Effector memory CD8-positive, alpha-beta T cell (primary cell): ENCODE results near the gene PRSS50.

Experiments
- ATAC-seq: fragments of 150-1000 bp; cut with Tn5 transposase; replicated peaks from 2 replicates; pipeline ENCODE4 v1.10.0; 2021; ENCODE audit warnings: mild to moderate bottlenecking, moderate library complexity
- DNase-seq, 3 experiments: peaks; one replicate each; pipeline ENCODE4 v3.0.0; 2021
- H3K27ac Mint-ChIP-seq, 2 donors: one replicate each; pipeline ENCODE4 v1.8.0; 2022; ENCODE audit warnings: mild to moderate bottlenecking in 2 of 2, mixed read lengths in 2 of 2, moderate library complexity in 2 of 2
- H3K27me3 Mint-ChIP-seq, 2 donors: one replicate each; pipeline ENCODE4 v1.8.0; 2022; ENCODE audit warnings: mixed read lengths in 2 of 2
- H3K36me3 Mint-ChIP-seq: one replicate; pipeline ENCODE4 v1.8.0; 2022; ENCODE audit warnings: mild to moderate bottlenecking, moderate library complexity, mixed read lengths; ENCODE audit not compliant: insufficient read depth
- H3K4me1 Mint-ChIP-seq, 2 donors: one replicate each; pipeline ENCODE4 v1.8.0; 2022; ENCODE audit warnings: low read depth in 2 of 2, mixed read lengths in 2 of 2
- H3K4me3 Mint-ChIP-seq, 2 donors: one replicate each; pipeline ENCODE4 v1.8.0; 2022; ENCODE audit warnings: mild to moderate bottlenecking in 2 of 2, mixed read lengths in 2 of 2, moderate library complexity in 2 of 2
- H3K9me3 Mint-ChIP-seq, 2 donors: one replicate each; pipeline ENCODE4 v1.8.0; 2022; ENCODE audit warnings: mixed read lengths in 2 of 2

Gene PRSS50

DNA sequence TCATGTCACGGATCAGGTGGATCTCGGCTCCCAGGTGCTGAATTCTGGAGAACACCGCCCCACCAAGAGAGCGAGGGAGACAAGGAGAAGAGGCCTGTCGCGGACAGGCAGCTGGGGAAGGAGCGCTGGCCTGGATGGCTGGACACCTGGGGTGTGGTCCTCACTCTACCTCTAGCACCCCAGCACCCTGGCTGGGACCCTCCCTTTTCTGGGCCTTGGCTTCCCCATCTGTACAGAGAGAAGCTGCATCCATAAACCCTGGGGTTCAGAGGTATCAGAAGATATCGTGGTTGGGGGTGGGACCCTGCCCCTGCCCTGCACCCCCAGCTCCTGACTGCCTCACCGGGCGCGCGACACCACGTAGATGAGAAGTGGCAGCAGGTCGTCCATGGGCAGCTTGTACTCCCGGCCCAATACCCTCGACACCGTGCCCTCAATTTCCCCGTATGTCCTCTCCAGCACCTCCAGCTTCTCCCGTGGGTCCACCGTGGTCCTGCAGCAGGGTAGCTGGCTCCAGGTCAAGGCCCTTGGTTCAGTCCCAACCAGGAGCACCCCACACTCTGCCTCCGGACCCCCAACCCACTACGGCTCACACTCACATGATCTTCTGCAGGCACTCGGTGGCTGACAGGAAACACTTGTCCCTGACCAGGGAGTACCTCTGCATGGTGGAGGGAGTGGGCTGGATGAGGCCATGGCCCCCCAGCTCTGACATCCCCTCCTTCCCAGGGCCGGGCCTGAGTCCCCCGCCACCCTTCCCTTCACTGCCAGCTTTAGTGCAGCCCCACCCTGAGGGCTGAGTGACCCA lies 45.9 kb downstream of the PRSS50 start:
- no peaks in the 10 kb centered on the region for H3K9me3 Mint-ChIP-seq
- no peak for DNase-seq
- H3K27ac Mint-ChIP-seq = no peak overlapping the region
- H3K36me3 Mint-ChIP-seq = no peaks in the 10 kb centered on the region
- peaks cover 0 to 8% of the 10 kb centered on the region in 2 donors for H3K27me3 Mint-ChIP-seq
- H3K4me1 Mint-ChIP-seq = no peaks in the 10 kb centered on the region
- ATAC-seq = no peak
- H3K4me3 Mint-ChIP-seq = no peak overlapping the region

DNA sequence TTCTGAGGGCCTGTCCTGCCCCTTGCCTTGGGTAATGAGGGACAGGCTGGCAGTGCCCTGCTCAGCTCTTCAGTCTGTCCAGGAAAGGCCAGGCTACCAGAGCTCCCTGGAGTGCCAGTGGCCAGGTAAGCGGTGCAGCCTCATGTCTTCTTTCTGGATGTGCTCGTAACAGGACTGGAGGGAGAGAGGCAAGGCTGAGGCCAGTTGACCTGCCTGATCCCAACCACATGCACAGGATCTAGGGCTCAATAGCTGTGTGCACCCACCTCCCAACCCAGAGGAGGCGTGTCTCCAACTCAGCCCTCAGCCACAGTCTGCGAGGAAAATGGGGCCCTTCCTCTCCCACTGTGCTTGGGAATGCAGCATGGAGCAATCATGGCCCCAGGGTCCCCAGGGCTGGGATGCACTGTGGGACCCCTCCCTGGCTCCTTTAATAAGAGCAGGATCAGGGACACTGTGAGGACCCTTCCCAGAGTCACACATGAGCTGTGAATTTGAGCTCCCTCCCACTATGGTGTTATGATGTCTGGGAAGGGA lies 46.7 kb downstream of the PRSS50 start:
- Mint-ChIP-seq H3K27ac (no peak overlapping the region), H3K36me3 (no peaks in the 10 kb centered on the region), H3K4me1 (no peaks in the 10 kb centered on the region)

GRCh38 chr3:46670000-46670890 lies 47.4 kb downstream of the PRSS50 start:
- H3K4me3 Mint-ChIP-seq = no peak overlapping the region
- ATAC-seq = no peak
- H3K36me3 Mint-ChIP-seq = no peaks in the 10 kb centered on the region
- DNase-seq = no peak
- no peaks in the 10 kb centered on the region for H3K9me3 Mint-ChIP-seq
- H3K27ac Mint-ChIP-seq = peak overlapping the region in 1 of 2 donors; percentile 10
- peaks cover 0 to 8% of the 10 kb centered on the region in 2 donors for H3K27me3 Mint-ChIP-seq
- no peaks in the 10 kb centered on the region for H3K4me1 Mint-ChIP-seq

More for the DNA sequence above, 46.7 kb downstream of the PRSS50 start:
- ATAC-seq (no peak), DNase-seq (no peak)
- H3K9me3 Mint-ChIP-seq = no peaks in the 10 kb centered on the region
- no peak overlapping the region for H3K4me3 Mint-ChIP-seq
- peaks cover 0 to 8% of the 10 kb centered on the region in 2 donors for H3K27me3 Mint-ChIP-seq

DNA sequence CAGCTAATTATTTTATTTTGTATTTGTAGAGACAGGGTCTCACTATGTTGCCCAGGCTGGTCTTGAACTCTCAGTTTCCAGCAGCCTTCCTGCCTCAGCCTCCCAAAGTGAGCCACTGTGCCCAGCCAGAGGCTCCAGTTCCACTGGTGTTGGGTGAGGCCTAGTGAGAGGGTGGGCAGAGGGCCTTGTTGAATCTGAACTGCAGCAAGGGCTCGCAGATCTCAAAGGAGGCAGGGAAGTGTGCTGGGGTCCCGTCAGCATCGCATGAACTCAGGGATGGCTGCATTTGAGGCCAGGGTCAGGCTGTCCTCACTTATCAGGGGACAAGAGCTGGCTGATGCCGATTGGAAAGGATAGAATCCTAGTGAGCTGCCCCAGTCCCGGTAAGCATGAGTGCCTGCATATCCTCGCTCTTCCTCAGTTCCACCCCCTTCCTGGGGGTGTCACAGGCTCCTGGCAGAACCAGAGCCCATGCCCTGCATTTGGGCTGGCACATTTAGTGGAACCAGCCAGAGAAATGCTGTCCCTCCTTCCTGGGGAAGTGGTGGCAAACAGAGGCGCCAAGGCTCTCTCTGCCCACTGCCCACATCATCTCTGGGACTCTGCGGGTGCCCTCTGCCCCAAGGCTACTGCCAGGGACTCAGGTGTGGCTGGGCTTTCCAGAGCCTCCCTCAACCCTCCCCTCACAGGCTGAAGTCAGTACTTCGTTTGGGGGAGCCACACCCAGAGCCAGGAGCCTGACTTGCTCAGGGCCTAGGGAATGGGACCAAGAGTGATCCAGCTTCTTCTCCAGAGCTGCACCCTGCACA lies 48.3 kb downstream of the PRSS50 start:
- Mint-ChIP-seq H3K27ac (peak overlapping the region in 1 of 2 donors; percentile 10), H3K27me3 (peaks cover 0 to 8% of the 10 kb centered on the region in 2 donors), H3K36me3 (no peaks in the 10 kb centered on the region), H3K9me3 (no peaks in the 10 kb centered on the region), H3K4me3 (no peak overlapping the region), H3K4me1 (no peaks in the 10 kb centered on the region)
- DNase-seq (no peak), ATAC-seq (no peak)

GRCh38 chr3:46668591-46668990 lies 49.1 kb downstream of the PRSS50 start:
- no peak for ATAC-seq
- Mint-ChIP-seq H3K27ac (no peak overlapping the region), H3K27me3 (peaks cover 0 to 6% of the 10 kb centered on the region in 2 donors), H3K4me3 (no peak overlapping the region), H3K36me3 (no peaks in the 10 kb centered on the region), H3K9me3 (no peaks in the 10 kb centered on the region), H3K4me1 (no peaks in the 10 kb centered on the region)
- DNase-seq = no peak

DNA sequence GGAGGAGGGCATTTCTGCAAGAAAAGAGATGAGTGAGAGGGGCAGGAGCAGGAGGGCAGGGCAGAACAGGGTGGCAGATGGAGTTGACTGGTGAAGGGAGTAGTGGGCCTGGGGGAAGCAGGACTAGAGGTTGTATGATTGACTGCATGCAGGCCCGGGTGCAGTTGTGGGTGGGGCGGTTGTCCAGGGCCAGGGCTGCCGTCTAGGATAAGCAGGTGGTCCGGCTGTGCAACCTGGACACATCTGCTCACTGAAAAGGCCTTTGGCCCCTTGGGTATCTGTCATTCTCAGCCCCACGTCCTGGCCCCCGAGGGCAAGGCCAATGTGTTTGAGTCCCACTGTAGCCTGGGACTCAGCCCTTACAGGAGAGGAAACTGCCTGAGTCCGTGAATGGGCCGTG lies 49.6 kb downstream of the PRSS50 start:
- no peak overlapping the region for H3K4me3 Mint-ChIP-seq
- H3K9me3 Mint-ChIP-seq = no peaks in the 10 kb centered on the region
- ATAC-seq (no peak), DNase-seq (no peak)
- H3K27ac Mint-ChIP-seq = no peak overlapping the region
- H3K27me3 Mint-ChIP-seq = peaks cover 0 to 2% of the 10 kb centered on the region in 2 donors
- H3K4me1 Mint-ChIP-seq = no peaks in the 10 kb centered on the region
- H3K36me3 Mint-ChIP-seq = no peaks in the 10 kb centered on the region

GRCh38 chr3:46667657-46668056 lies 50.0 kb downstream of the PRSS50 start:
- Mint-ChIP-seq H3K9me3 (no peaks in the 10 kb centered on the region), H3K4me3 (no peak overlapping the region), H3K4me1 (no peaks in the 10 kb centered on the region), H3K27me3 (peaks cover 0 to 5% of the 10 kb centered on the region in 2 donors), H3K36me3 (no peaks in the 10 kb centered on the region), H3K27ac (no peak overlapping the region)
- no peak for ATAC-seq
- no peak for DNase-seq

GRCh38 chr3:46667061-46667621 lies 50.5 kb downstream of the PRSS50 start:
- Mint-ChIP-seq H3K4me3 (no peak overlapping the region), H3K27ac (no peak overlapping the region), H3K4me1 (no peaks in the 10 kb centered on the region), H3K9me3 (no peaks in the 10 kb centered on the region), H3K27me3 (peaks cover 0 to 11% of the 10 kb centered on the region in 2 donors), H3K36me3 (no peaks in the 10 kb centered on the region)
- no peak for ATAC-seq
- no peak for DNase-seq

GRCh38 chr3:46666453-46666845 lies 51.2 kb downstream of the PRSS50 start:
- no peaks in the 10 kb centered on the region for H3K9me3 Mint-ChIP-seq
- no peaks in the 10 kb centered on the region for H3K4me1 Mint-ChIP-seq
- peaks cover 0 to 18% of the 10 kb centered on the region in 2 donors for H3K27me3 Mint-ChIP-seq
- H3K27ac Mint-ChIP-seq = no peak overlapping the region
- no peak for ATAC-seq
- no peaks in the 10 kb centered on the region for H3K36me3 Mint-ChIP-seq
- H3K4me3 Mint-ChIP-seq = no peak overlapping the region
- no peak for DNase-seq

GRCh38 chr3:46665763-46666452 lies 51.8 kb downstream of the PRSS50 start:
- Mint-ChIP-seq H3K36me3 (no peaks in the 10 kb centered on the region), H3K4me3 (no peak overlapping the region), H3K27ac (no peak overlapping the region), H3K27me3 (peaks cover 0 to 23% of the 10 kb centered on the region in 2 donors), H3K4me1 (no peaks in the 10 kb centered on the region), H3K9me3 (no peaks in the 10 kb centered on the region)
- ATAC-seq (no peak), DNase-seq (no peak)

GRCh38 chr3:46664971-46665762 lies 52.5 kb downstream of the PRSS50 start:
- H3K4me3 Mint-ChIP-seq = no peak overlapping the region
- H3K27ac Mint-ChIP-seq = no peak overlapping the region
- no peaks in the 10 kb centered on the region for H3K9me3 Mint-ChIP-seq
- DNase-seq = no peak
- no peaks in the 10 kb centered on the region for H3K36me3 Mint-ChIP-seq
- ATAC-seq = no peak
- H3K4me1 Mint-ChIP-seq = no peaks in the 10 kb centered on the region
- H3K27me3 Mint-ChIP-seq = peaks cover 0 to 30% of the 10 kb centered on the region in 2 donors
